Mucosa of descending colon (tissue), 3 donors: ENCODE results near the gene GCNT2. TPM values are rescaled to one million over a fixed set of nuclear protein-coding genes. Genes with fewer than 3 reads are reported as not detected.

Source experiments
- ATAC-seq: fragments of 200-7000 bp; cut with Tn5 transposase; one replicate; pipeline ENCODE4 v1.9.1; 2020; ENCODE audit warnings: mild to moderate bottlenecking, moderate library complexity
- DNase-seq, 3 donors: peaks; one replicate each; pipeline ENCODE4 v3.0.0-alpha.2; 2020
- H3K36me3 ChIP-seq: fragments of 200-600 bp; one replicate; pipeline ENCODE4 v1.8.0; 2021; ENCODE audit warnings: low read depth, mild to moderate bottlenecking
- H3K4me1 ChIP-seq: fragments of 200-600 bp; one replicate; pipeline ENCODE4 v1.8.0; 2021; ENCODE audit warnings: low read depth, mild to moderate bottlenecking
- H3K4me3 ChIP-seq: fragments of 200-600 bp; one replicate; pipeline ENCODE4 v1.8.0; 2021; ENCODE audit warnings: mild to moderate bottlenecking
- H3K9me3 ChIP-seq: fragments of 200-600 bp; one replicate; pipeline ENCODE4 v1.8.0; 2021; ENCODE audit warnings: mild to moderate bottlenecking
- CTCF ChIP-seq: fragments of 200-600 bp; IDR thresholded peaks from one replicate; pipeline ENCODE4 v1.8.0; 2022; ENCODE audit warnings: antibody characterized with exemption, mild to moderate bottlenecking
- intact Hi-C, 2 donors: fragments of 100-400 bp; cut with DNase I in 1 of 2; cut with micrococcal nuclease in 1 of 2; formaldehyde crosslinking; loops; one replicate each; pipeline versions ENCODE4 v1.11.0 to v1.11.1; 2022; cut with DNase I, micrococcal nuclease
- total RNA-seq, 3 donors: library from RNA; stranded (reverse); fragmentation: NEBNext Ultra II Directional in 2 of 3; extraction: Animal tissue kit (Norgen Biotek cat#: 25700) in 2 of 3; gene quantifications; one replicate each; pipeline versions ENCODE4 v1.2.1 to v1.2.4, GENCODE V29; 2021 to 2023
- donor health status: DM: no; HTN: no; CAD: no; lungs with moderate emphysema.
- donor health status: DM: no; HTN: no; CAD: no.
- donor health status: DM: no; HTN: yes; CAD: no.

The GCNT2 gene
- total RNA-seq, 3 donors from 2014 or later = 11.7 to 22.3 (median 19.8) TPM

- DNase-seq (no peak), ATAC-seq (no peak)
- Histone ChIP-seq H3K4me3 (no peak overlapping the region), H3K36me3 (no peaks in the 10 kb centered on the region), H3K9me3 (no peaks in the 10 kb centered on the region), H3K4me1 (no peaks in the 10 kb centered on the region)
- TF ChIP-seq CTCF = no peak
- intact Hi-C loops = no loop called here
Measured at GRCh38 chr6:10618409-10618808, 97.3 kb downstream of the GCNT2 start.

GRCh38 chr6:10621213-10621612 lies 100.1 kb downstream of the GCNT2 start:
- TF ChIP-seq CTCF = no peak
- intact Hi-C loops = no loop called here
- Histone ChIP-seq H3K4me3 (no peak overlapping the region), H3K4me1 (no peaks in the 10 kb centered on the region), H3K9me3 (no peaks in the 10 kb centered on the region), H3K36me3 (no peaks in the 10 kb centered on the region)
- peak in 1 of 3 donors; percentile 10 for DNase-seq
- no peak for ATAC-seq

- no peaks in the 10 kb centered on the region for H3K4me1 ChIP-seq
- DNase-seq (no peak), ATAC-seq (no peak)
- H3K36me3 ChIP-seq = no peaks in the 10 kb centered on the region
- no peak overlapping the region for H3K4me3 ChIP-seq
- H3K9me3 ChIP-seq = no peaks in the 10 kb centered on the region
- no peak for TF ChIP-seq CTCF
- intact Hi-C loops = no loop called here
Measured at GRCh38 chr6:10621847-10622246, 100.7 kb downstream of the GCNT2 start.

- no peak for TF ChIP-seq CTCF
- intact Hi-C loops = no loop called here
- no peaks in the 10 kb centered on the region for H3K9me3 ChIP-seq
- ATAC-seq = no peak
- H3K4me1 ChIP-seq = no peaks in the 10 kb centered on the region
- H3K36me3 ChIP-seq = no peaks in the 10 kb centered on the region
- H3K4me3 ChIP-seq = no peak overlapping the region
- no peak for DNase-seq
Measured at GRCh38 chr6:10624836-10625235, 103.7 kb downstream of the GCNT2 start.

- TF ChIP-seq CTCF = no peak
- DNase-seq = no peak
- Histone ChIP-seq H3K36me3 (no peaks in the 10 kb centered on the region), H3K4me3 (no peak overlapping the region), H3K4me1 (no peaks in the 10 kb centered on the region), H3K9me3 (no peaks in the 10 kb centered on the region)
- no peak for ATAC-seq
- intact Hi-C loops = no loop called here
Measured at GRCh38 chr6:10626154-10626741, 105.1 kb downstream of the GCNT2 start.

GRCh38 chr6:10627800-10628199 lies 106.6 kb downstream of the GCNT2 start:
- DNase-seq (no peak), ATAC-seq (no peak)
- intact Hi-C loops = no loop called here
- Histone ChIP-seq H3K4me3 (no peak overlapping the region), H3K36me3 (no peaks in the 10 kb centered on the region), H3K4me1 (no peaks in the 10 kb centered on the region), H3K9me3 (no peaks in the 10 kb centered on the region)
- TF ChIP-seq CTCF = no peak
